OCI-M2 (cell line): ENCODE results near the gene ATIC.

Experiments used
- DNase-seq: peaks from one replicate; lab custom pipeline; 2025; ENCODE audit not compliant: unreplicated experiment; lab: John Stamatoyannopoulos, UW

The ATIC gene

DNA sequence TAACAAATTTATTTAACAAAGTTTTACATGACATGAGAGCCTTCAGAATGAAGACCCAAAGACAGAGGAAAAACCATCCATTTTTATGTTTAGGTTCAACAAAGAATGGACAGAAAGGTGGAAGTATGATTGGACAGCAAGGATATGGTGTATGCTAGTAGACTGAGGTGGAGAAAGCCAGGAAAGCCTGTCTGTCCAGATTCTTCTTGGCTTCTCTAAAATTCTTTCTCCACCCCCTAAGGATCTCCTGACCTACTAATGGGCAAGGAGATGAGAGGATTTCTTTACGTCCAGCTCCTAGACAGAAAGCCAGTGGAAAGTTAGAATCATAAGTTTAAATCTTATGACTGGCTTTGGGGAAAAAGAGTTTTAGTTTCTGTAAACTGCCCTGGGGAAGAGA lies 3.0 kb downstream of the ATIC start:
- no peak for DNase-seq

- DNase-seq: no peak
These were observed 3.4 kb downstream of the ATIC start for GRCh38 chr2:215315301-215315700.

DNA sequence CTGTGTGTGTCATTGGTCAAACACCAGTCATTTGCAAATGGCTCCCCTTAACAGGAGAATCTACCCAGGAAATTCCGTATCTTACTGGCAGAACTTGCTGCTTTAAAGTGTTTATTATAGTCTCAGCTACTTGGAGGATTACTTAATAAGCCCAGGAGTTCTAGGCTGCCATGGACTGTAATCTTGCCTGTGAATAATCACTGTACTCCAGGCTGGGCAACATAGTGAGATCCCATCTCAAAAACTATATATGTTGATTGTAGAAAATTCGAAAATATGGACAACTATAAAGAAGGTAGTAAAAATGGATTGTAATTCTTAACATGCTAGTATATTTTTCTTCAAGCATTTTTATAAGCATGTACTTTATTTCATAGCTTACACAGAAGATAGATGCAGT lies 4.5 kb downstream of the ATIC start:
- DNase-seq: no peak

- DNase-seq: no peak
These were observed 7.6 kb downstream of the ATIC start for GRCh38 chr2:215319500-215319899.

DNA sequence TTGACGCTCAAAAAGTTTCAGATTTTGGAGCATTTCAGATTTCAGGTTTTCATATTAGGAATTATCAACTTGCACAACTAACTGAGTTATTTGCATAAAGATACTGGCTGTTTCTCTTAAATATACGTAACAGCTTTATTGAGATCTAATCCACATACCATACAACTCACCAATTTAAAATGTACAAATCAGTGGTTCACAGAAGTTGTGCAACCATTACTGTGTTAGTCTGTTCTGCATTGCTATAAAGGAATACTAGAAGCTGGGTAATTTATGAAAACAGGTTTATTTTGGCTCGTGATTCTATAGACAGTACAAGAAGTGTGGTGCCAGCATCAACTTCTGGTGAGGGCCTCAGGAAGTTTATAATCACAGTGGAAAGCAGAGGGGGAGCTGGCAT lies 8.2 kb downstream of the ATIC start:
- no peak for DNase-seq

GRCh38 chr2:215320679-215321078 lies 8.8 kb downstream of the ATIC start:
- no peak for DNase-seq

GRCh38 chr2:215324811-215325210 lies 13.0 kb downstream of the ATIC start:
- DNase-seq: no peak

- DNase-seq: no peak
These were observed 16.2 kb downstream of the ATIC start for GRCh38 chr2:215328066-215328465.

- no peak for DNase-seq
These were observed 21.2 kb downstream of the ATIC start for GRCh38 chr2:215332872-215333595.

GRCh38 chr2:215338883-215339679 lies 27.2 kb downstream of the ATIC start:
- no peak for DNase-seq

- no peak for DNase-seq
These were observed 36.0 kb downstream of the ATIC start for GRCh38 chr2:215347878-215348277.

DNA sequence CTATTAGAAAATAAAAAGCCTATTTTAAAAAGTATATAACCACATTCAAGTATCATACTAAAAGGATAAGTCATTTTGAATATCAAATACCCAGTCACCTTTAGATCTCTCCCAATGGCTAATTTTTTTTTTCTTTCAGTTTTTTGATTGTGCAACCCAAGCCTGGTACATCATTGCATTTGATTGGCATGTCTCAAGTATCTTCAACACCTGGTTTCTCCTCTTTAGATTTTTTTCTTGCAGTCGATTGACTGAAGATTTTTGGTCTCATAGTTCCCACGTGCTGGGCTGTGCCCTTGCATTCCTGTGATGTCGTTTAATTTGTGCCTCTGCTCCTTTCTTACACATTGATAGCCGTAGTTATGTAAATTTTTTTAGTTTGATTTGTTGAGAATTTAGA lies 40.7 kb downstream of the ATIC start:
- DNase-seq: no peak

DNA sequence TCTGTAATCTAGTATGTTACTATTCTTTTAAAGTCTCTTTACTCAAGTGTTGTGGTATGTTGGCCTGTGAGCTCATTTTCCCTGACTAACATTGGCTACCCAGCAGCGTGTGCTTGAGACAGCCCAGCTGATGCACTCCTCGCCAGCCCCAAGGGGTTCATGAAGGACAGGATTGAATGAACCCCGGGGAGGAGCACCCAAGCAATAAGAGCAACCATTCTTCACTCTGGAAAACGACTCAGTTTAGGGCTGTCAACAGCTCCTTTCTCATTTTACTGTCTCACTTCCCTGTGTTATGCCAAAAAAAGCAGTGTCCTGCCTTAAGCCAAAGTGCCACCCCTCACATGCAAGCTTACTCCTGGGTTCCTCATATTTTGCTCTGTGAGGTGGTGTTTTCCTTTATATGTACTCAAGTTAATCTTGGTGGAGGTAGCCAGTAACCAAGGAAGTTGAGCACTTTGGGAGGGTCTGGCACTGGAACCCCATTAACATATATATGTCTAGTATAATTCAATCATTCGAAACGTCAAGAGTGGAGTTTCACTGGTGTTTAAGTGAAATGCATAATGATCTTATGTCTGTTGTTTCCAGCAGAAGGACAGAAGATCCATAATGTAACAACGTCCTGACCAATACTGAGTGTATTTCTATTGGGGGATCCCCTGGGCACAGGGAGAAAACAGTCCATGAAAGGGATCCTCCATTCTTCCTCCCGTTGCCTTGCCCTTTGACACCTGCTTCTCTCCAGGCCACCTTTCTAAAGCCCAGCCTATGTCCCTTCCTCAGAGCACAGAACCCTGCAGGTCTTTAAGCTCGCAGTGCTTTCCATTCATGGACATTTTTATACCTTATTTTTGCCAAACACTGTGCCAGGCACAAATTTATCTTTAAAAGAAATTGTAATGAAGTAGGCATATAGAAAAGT lies 43.2 kb downstream of the ATIC start:
- no peak for DNase-seq

DNA sequence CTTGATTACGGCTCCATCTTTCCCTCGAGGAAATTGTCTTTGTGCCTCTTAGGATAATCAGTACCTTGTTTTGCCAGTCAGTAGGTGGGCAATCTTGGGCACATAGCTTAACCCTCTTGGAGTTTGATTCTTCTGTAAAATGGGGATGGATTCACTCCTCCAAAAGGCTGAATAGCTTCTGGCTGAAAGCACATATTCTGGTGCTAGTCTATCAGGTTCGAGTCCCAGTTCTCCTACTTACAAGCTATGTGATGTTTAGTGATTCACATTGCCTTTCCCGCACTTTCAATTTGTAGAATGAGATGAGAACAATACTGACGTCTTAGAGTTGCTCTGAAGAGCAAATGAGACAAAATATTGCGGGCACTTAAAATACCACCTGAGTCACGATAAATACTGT lies 43.9 kb downstream of the ATIC start:
- no peak for DNase-seq

DNA sequence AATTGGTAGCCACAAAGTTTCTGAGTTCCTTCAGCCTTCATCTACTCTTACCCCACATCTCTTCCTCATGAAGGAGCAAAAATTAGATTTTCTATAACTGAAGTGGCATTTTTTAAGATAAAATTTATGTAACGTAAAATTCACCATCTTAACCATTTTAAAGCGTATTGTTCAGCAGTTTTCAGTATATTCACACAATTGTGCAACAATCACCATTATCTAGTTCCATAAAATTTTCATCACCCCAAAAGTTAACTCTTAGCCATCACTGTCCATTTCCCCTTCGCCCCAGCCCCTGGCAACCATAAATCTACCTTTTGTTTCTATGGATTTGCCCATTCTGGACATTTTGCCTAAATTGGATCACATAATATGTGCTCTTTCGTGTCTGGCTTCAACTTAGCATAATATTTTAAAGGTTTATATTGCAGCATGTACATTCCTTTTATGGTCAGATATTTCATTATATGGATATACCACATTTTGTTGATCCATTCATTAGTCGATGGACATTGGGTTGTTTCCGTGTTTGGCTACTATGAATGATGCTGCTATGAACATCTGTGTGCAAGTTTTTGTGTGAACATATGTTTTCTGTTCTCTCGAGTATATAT lies 44.6 kb downstream of the ATIC start:
- DNase-seq: no peak

DNA sequence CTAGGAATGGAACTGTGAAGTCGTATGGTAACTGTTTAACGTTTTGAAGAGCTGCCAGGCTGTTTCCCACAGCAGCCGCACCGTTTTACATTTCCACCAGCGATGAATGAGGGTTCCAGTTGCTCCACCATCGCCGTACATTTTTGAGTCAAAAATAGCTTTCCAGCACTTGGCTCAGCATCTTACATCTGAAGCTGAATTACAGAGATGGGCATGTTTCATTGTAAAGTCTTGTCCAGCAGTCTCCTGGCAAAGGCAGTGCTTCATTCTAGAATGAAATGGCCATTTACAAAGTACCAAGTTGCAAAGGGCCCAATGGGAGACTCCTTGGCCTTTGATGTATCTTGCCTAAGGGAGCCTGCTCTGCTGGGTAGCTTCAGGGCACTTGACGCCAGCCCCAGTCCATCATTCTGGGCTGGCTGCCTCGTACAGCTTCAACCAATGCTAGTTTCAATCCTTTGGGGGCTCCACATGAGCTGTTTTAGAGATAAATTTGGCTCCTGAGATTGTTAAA lies 45.1 kb downstream of the ATIC start:
- DNase-seq: no peak

GRCh38 chr2:215357660-215358059 lies 45.8 kb downstream of the ATIC start:
- no peak for DNase-seq

DNA sequence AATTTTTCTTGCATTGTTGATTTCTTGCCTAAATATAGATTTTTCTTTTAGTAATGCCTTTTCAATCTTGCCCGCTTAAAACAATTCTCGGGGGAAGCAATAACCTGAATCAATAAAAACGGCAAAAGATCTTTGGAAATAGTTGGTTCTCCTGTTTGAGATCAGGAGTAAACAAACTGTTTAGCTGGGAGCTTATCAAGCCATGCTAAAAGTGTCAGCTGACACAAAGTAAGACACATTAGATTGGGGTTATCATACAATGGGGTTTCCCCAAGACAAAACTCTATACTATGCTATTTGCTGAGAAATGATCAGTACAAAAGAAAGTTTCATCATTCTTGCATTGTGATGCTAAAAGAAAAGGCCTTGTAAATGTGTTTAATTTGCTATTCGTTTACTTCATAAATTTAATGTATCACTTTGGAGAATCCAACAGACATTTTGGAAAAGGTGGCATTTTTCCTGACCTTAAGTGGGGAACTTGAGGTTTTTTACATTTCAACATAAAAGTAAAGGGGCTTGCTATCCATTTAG lies 46.5 kb downstream of the ATIC start:
- no peak for DNase-seq

DNA sequence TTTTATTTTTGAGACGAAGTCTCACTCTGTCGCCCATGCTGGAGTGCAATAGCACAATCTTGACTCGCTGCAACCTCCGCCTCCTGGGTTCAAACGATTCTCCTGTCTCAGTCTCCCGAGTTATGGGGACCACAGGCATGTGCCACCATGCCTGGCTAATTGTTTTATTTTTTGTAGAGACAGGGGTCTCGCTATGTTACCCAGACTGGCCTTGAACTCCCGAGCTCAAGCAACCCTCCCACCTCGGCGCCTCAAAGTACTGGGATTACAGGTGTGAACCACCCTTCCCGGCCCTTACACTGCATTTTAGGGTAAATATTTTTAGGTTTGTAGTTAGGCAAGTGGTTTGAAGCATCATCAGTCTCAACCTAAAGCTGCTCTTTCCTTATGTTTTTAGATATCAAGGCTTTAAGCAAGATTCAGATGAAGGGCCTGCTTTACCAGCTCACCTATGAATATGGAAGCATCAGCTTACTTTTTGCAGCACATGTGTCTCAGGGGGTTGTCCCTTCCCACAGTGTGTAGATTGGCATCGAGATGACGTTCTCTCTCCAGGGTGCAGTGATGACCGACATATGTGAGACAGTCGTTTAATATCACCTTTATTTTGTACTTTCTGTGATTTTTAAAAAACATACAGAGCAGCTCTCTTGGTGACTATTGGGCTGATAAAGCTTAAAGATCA lies 47.2 kb downstream of the ATIC start:
- DNase-seq: no peak

GRCh38 chr2:215359576-215359922 lies 47.7 kb downstream of the ATIC start:
- no peak for DNase-seq
